Colon (tissue), 2 donors: ENCODE data around the gene TOM1.
"Not testable (repeated sequence)": the region's sequence is repeated elsewhere in the genome, so short reads cannot be mapped to it uniquely, and the experiment has no call there.

ENCODE experiments used
- FAIRE-seq: peaks from 2 replicates; lab custom pipeline; 2012; peaks lifted over from hg19 to GRCh38; lab: Jason Lieb, UNC
- donor health status: control.
- donor health status: control.

TOM1 gene

DNA sequence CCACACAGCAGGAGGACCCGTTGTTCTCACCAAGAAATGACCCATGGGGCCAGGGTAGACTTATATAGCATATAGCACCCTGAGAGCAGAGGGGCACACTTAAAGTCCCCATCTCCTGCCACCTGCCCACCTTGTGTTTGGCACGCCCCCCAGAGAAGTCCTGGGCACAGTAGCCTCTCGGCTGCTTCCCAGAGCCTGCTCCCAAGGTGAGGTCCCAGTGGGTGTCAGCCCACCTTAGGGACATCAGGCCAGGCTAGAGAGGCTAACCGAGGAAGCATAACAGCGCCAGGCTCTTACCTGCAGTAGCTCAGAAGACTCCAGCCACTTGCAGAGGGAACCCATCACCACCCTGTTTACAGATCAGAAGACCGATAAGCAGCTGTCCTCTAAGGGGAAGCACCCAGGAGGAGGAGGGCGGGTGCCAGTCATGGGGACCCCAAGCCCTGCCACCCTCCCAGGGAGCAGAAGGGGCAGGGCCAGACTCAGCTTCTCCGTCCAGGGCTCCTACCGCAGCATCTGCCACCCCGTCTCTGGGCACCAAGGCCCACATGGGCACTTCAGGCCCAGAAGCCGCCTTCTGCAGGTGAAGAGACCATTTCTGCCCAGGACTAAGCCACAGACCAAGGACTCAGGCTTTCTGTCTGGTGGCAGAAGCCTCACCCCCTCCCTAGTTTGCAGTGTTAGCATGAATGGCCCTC lies 46.3 kb downstream of the TOM1 start:
- FAIRE-seq, result no peak

DNA sequence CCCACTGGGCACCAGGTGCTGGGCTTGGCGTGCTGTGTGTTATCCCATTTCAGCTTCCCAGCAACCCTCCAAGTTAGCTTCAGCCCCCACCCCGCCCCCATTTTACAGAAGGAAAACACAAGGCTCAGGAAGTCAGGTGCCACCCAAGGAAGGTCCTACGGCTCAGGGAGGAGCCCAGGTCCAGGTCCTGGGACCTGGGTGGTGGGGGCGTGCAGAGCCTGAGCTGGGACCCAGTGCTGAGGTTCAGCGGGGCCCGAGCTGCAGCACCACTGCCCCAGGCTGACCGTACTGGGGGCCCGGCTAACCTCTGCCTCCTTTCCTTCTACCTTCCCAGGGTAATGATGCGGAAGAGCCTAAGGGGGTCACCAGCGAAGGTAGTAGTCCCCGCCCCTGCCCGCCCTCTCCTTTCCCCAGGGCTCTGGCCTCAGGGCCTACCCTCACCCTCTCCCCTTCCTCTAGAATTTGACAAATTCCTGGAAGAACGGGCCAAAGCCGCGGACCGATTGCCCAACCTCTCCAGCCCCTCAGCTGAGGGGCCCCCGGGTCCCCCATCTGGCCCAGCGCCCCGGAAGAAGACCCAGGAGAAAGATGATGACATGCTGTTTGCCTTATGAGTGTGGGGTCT lies 47.0 kb downstream of the TOM1 start:
- FAIRE-seq, result no peak

DNA sequence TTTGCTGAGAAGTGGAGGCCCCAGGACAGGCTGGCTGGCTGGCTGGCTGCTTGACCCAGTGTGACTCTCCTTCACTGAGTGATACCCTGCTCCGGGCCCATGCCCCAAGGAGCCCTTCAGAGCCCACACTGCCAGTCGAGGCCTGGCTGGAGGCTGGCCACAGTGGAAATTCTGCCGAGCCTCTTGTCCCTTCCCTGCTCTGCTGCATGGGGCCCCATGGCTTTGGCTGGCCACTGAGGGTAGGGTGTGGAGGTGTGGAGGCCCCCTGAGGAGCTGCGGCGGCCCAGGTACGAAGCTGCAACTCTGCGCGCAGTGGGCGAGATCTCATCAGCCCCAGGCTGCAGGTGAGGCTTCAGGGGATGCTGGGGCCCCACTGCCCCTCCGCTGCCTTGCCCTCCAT lies 47.8 kb downstream of the TOM1 start:
- FAIRE-seq, result no peak

DNA sequence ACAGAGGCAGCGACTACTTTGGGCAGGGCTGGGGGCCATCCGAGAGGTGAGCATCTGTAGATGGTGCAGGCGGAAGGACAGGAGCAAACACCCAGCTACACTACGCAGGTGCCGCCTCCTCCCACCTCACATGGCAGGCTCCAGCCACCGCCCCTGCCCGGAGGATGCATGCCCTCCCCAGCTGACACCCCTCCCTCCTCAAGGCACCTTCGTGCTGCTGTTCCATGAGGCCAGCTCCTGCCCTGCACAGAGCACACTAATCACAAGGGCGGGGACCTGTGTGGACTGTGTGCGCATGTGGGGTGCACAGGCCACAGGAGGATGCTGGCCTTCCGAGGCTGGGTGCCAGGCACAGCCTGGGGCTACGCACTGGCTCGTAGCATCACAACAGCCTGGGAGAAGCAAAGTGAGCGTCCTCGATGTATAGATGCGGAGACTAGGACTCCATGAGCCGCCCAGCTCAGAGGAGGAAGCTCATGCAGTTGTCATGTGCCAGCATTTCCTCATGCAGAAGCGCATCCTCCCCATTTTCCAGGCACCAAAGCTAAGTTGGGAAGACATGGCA lies 48.4 kb downstream of the TOM1 start:
- FAIRE-seq, result no peak

DNA sequence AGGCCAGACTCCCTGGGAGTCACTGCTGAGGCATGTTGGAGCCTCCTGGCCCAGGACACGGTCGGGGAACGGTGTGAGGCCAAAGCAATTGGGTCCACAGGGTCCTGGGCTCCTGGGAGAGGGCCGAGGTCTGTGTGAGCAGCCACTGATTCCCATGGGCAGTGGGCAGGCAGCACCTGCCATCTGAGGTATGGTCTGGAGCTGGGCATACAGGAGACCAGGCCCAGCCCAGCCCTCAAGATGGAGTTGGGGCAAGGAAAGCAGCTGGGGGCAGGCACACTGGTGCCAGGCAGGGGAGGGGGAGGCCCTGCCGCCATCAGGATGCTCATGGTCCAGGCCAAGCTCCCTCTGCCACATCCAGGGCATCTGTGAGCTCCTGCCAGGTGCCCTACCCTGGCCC lies 49.0 kb downstream of the TOM1 start:
- no peak for FAIRE-seq

DNA sequence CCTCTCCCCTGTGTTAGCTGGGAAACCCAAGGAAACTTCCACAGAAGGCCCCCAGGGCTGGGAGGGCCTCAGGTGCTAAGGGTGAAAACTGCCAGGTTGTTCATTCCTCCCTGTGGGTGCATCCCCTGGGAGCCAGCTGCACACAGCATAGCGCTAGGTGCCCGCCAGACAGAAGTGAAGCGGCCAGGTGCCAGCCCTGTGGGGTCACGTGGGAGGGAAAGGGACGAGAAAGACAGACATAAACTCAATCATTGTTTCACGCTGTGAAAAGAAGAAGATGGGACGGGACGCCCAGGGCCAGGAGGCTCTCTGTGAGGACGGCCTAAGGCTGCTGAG lies 49.6 kb downstream of the TOM1 start:
- no peak for FAIRE-seq

DNA sequence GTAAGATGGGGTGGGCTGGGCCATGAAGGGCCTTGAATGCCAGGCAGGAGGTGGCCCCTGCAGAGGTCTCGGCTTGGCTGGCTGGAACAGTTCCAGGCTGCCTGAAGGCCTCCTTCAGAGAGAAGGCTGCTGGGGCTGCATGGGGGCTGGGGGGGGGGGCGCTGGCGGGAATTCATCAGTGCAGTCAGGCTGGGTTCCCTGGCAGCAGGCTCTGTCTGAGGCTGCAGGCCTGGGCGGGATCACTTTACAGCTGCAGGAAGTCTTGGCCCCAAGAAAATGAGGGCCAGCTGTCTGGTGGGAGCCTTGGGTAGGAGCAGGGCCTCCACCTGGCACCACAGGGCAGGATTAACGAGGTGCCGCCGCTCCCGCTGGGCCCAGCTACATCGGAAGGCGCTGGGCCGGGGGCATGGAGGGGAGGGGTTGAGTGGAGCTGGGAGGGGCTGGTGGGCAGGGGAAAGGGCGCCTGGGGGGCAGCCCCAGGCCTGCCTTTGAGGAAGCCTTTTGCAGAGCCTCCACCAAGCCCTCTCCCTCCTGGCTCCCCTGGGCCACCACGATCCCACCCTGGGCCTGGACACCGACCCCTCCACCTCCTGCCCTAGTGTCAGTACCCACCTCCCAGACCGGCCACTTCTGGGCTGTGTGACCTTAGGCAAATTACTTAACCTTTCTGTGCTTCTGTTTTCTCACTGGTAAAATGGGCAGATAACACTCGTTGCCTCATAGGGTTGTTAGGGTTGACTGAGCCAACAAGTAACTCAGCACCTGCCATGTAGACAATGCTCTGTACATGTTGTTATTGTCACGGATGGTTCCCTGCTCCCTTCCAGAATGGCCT lies 50.2 kb downstream of the TOM1 start:
- FAIRE-seq, result no peak

DNA sequence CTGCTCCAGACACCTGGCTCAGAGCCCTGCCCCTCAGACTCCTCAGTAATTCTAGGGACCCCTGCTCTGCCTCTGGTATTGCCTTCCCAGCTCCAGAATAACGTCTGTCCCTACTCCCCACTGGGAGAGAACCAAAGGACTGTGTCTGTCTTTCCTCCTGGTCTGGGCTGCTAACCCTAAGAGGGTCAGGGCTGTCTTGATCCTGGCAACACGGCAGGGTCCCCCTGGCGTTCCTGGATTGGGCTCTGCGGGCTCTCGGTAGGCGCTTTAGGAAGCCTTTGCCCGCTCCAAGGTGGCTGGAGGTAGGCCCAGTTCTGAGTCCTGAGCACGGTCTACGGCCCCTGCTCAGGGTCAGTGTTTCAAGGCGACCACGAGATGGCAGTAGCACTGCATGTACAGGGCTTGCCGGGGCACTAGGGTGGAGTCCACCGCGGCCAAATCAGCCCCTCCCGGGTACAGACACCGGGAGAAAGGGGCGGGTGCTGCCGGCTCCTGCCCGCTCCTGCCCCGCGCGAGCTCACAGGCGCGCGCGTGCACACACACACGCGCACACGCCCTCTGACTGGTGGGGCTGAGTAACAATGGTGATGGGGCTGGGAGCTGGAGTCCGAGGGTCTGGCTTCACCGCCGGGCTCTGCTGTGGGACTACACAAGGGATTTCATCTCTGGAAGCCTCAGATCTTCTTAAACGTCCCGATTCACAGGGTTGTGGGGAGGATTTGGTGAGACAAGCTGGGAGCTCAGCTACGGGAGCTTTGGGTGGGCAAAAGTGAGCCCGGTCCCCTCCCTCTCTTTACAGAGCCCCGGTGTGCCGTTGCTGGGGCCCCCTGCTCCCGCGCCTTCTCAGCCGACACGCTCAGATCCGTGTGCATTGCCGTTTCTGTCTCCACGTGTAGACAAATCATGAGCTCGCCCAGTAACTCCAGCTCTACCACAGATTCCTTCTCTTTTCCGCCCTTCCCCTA lies 51.1 kb downstream of the TOM1 start:
- no peak for FAIRE-seq

DNA sequence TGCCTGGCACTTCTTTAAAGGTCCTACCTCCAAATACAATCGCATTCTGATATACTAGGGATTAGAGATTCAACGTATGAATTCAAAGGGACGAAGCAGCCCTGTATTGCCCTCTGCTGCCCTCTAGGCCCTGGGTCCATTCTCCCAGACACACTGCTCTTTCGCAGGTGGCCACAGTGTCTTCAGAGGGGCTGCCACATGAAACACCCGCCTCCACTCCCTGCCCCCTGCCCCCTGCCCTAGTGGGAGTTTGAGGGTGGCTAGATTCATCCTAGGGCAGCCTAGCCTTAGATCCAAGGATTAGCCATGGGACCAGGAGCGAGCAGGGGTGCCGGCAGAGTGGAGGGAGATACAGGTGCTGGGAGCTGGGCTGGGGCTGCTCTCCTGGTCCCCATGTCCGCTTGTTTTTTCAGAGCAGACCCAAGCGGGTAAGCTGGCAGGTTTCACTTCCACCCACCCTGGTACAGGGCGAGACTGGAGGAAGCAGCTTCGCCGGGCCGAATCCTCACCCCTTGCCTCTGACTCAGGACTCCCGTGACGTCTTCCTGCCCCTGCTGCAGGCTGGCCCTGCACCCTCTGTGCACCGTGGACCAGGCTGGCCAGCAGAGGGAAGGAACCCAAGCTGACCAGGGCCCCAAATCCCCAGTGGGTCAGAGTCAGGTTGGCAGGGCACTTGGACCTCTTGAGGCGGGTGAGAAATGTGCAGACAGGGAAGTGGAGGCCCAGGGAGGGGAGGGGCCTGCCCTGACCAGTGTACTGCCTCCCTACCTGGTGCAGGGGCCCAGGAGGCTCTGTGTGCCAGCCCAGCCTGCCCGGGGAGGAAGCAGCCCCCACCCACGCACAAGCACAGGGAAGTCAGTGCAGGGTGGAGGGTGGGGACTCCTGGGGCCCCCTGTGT lies 52.8 kb downstream of the TOM1 start:
- no peak for FAIRE-seq

DNA sequence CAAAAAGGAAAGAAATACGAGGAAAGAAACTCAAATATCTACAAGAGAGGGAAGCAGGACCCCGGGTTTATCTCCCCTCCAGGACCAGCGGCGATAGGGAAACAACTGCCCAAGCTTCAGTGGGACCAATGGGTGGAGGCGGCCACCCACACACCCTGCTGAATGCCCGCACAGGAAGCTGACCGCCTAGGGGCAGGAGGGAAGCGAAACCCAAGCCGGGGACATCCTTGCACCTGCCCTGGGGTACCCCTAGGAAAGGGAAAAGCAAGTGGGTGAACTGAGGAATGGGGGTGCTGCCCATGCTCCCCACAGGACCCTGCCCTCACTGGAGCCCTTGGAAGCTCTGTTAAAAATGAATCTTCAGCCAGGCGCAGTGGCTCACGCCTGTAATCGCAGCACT lies 53.6 kb downstream of the TOM1 start:
- FAIRE-seq, result no peak

DNA sequence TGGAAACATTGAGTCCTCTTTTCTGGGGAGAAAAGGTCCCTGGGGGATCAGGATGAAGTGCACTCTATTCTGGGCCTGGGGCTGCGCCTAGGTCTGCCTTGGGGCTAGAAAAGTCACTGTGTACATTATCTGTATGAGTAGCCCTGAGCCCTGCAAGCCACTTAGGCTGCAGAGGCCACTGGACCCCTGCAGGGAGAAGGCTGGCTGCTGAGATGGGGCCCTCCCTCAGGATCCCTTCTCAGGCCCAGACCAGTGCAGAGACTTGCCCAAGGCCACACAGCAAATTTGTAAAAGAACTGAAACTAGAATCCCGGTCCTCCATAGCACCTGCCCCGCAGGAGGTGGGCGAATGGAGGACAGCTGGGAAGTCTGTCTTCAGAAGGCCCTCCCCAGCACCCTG lies 54.4 kb downstream of the TOM1 start:
- no peak for FAIRE-seq

DNA sequence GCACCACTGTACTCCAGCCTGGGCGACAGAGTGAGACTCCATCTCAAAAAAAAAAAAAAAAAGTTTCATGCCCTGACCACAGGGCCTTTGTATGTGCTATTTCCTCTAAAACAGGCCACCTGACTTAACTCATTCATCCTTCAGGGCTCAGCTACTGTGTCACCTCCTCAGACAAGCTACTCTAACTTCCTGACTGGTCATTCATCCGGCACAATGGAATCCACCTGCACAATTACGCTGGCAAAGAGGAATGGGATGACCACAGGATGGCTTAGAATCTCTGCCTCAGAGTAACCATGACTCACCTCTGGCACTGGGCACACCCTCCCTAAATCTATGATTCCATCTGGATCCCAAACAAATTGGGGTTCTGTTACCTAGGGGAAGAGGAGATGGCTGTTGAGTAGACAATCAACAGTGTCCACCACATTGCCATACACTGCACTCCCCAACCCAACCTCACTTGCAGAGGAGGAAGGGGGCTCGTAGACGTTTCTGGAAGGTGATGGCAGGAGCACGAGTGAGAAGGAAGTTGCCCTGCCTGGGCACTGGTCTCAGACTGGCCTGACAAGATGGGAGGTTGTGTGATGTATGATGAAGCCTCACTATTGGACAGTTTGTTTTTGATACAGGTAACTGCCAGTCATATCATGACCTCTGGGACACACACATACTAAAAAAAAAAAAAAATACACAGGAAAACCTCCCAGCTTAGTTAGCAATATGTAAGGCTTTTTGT lies 58.4 kb downstream of the TOM1 start:
- FAIRE-seq, result no peak

DNA sequence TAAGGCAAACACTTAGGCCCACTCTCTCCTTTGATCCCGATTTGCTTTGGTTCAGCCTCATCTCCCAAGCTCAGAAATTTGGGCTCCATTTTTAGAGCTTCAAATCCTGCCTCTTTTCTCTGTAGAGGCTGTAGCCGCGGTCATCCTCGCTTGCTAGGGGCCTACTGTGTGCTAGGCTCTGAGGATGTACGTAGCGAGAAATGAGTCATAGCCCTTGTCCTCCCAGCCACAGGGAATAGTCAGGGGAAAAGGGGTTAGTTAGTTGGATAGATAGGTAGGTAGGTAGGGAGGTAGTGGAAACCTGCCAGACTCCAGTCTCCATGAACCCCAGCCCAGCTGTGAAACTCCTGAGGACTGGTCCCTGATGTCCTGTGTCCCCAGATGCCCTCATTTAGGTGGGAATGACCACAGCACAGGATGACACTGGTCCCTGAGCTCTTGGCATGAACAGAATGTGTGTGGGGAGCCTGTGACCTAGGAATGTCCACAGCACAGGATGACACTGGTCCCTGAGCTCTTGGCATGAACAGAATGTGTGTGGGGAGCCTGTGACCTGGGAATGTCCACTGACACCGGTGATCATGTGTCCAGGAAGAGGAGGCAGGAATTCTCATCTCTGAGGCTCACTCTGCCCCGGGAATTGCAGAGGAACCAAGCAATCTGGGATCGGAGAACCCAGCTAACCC lies 59.8 kb downstream of the TOM1 start:
- no peak for FAIRE-seq

DNA sequence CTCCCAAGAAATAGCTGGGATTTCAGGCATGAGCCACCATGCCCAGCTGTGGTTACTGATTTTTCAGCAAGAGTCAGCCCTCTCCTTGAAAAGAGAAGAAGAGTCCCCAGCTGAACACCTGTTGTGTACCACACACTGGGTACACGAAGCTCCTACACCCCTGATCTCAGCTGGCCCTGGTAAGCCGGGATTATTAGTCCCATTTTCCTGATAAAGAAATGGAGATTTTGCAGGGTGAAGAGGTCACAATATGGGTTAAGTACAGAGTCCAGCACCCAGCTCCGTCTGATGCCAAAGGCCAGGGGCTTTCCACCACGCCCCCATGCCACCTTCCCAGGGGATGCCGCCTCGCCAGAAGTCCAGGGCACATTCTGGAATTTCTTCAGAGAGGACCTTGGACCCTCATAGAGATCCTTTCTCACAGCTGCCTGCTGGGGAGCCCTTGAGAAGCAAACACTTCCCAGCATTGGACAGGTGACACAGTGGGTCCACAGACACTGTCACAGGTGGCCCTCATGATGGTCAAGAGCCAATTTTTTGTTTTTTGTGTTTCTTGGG lies 61.4 kb downstream of the TOM1 start:
- FAIRE-seq, result no peak

DNA sequence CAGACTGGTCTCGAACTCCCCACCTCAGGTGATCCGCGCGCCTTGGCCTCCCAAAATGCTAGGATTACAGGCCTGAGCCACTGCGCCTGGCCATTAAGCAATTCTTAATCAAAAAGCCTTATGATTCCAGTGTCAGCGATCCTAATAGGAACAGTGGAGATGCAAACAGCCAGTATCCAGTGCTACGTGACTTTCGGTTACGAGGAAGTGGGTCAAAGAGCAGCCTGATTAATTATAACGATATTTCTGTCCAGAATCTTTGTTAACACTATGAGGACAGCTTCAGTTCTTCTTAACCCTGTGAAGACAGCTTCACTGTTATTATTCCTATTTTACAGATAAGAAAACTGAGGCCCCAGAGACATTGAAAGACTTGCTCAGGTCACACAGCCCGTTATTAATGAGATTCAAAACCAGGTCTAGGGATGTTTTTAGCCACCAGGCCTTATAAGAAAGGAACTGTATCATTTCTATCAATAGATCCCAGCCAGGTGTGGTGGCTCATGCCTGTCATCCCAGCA lies 63.9 kb downstream of the TOM1 start:
- no peak for FAIRE-seq

DNA sequence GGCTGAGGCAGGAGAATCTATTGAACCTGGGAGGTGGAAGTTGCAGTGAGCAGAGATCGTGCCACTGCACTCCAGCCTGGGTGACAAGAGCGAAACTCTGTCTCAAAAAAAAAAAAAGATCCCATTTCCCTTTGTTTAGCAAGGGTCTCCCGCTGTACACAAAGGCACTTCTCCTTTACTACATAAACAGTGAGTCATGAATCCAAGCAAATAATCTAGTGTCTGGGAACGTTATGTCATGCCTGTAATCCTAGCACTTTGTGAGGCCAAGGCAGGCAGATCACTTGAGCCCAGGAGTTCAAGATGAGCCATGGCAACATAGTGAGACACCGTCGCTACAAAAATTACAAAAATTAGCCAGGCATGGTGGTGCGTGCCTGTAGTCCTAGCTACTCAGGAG lies 64.5 kb downstream of the TOM1 start:
- FAIRE-seq, result not testable (repeated sequence)

DNA sequence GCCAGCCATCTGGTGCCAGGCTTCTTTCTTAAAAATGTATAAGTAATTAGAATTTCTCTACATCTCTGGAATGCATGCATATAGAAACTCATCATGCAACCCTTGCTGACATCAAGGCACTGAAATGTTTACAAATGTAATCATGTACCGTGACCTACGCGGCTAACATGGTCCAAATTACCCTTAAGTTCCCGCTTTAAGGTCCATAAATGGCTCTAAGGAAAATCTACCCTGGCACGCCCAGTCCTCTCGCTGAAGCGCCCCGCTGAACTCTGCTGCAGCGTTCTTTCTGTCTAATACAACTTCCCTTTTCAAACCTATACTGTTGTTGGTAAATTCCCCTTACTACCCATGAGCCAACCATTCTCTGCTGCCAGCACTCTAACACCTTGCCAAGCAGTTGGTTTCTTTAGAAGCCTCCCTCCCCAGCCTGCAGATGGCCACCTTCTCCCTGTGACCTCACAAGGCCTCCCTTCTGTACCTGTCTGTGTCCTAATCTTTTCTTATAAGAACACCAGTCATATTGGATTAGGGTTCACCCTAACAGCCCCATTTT lies 67.7 kb downstream of the TOM1 start:
- FAIRE-seq, result no peak

DNA sequence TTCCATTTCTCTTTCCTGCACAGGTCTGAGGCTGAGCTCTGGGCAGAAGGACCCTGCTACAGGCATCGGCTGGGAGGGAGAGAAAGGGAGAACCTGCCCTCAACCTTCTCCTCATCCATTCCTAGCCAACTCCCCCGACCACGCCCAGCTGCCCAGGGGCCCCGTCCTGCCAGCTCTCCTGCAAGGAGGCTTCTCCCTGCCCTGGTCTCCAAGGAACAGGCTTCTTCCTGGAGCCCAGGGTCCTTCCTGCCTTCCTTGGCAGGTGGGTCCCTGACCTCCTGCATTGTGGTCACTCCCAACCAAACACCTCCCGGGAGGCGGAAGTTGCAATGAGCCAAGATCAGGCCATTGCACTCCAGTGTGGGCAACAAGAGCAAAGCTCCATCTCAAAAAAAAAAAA lies 68.7 kb downstream of the TOM1 start:
- no peak for FAIRE-seq

DNA sequence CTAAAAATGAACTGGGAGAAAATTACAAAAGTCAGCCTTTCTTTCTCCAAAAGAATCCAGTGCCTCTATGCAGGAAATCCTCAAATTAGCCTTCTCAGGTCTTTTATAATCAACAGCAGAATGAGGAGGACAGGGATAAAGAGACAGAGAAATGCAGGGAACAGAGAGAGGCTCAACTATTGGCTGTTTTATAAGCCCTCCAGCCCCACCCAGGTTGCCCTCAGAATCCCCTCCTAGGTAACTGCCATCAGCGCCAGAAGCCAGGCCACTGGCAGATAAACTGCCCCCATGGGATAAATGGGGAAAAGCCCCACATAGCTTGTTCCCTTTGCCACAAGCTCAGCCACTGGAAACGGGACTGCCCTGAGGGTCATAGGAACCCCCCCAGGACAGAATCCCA lies 70.3 kb downstream of the TOM1 start:
- no peak for FAIRE-seq
